SIG-M5 treated with dmso at 0.1 percent for 504 hours (cell line): ENCODE measurements around the gene SOX5.
"Not testable (repeated sequence)": the region's sequence is repeated elsewhere in the genome, so short reads cannot be mapped to it uniquely, and the experiment has no call there.

Experiments used
- DNase-seq: peaks from one replicate; lab custom pipeline; 2025; ENCODE audit not compliant: unreplicated experiment; lab: John Stamatoyannopoulos, UW

Gene SOX5

DNA sequence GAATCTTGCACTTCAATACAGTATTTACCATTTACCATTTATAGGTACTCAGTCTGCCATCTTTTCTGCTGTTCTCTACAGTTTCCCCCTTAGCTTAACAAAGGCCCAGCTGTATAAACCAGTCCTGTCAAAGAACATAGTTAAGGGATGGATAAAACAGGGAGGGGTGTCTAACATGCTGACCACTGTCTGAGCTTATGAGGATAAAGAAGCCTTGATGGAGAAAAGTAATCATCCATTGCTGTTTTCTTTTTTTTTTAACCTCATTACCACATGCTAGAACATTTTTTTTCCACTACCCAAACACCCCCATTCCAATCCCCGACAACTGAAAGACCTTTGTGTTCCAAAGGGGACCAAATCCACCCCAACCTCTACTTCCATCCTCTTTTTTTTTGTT lies 39.9 kb downstream of the SOX5 start:
- no peak for DNase-seq

DNA sequence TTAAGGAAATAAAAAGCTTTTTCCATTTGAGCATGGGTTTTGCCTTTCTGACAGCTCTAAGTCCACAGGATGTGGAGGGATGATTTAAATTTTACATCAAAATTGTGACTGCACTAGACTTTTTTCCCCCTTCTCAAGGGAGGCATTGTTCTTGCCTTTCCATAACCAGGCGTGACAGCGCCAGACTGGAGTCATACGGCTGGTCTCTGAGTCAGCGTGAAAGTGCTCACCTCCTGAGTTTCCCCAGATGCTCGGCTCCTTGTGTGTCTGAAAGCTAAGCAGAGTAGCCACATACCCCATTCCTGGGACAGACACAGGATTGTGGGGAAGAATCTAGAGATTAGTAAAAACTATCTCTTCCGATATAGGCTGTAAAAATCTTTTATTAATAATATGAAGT lies 43.1 kb downstream of the SOX5 start:
- no peak for DNase-seq

DNA sequence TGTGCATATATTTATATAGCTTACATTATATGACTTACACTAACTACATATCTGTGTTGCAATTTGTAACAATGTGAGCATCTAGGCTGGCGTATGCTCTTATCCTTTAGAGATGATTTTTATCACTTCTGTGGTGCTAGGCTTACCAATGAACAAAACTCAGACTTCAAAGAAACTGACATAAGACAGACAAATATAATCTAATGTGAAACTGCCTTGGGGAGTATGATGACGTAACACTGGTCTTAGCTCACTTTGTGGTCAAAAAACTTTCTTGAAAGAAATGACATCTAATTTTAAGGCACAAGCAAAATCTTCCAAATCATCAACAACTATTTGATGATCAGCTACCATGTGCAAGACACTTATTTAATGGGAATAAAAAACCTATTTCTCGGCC lies 50.0 kb downstream of the SOX5 start:
- DNase-seq = no peak

GRCh38 chr12:23898121-23898520 lies 51.3 kb downstream of the SOX5 start:
- DNase-seq = no peak

DNA sequence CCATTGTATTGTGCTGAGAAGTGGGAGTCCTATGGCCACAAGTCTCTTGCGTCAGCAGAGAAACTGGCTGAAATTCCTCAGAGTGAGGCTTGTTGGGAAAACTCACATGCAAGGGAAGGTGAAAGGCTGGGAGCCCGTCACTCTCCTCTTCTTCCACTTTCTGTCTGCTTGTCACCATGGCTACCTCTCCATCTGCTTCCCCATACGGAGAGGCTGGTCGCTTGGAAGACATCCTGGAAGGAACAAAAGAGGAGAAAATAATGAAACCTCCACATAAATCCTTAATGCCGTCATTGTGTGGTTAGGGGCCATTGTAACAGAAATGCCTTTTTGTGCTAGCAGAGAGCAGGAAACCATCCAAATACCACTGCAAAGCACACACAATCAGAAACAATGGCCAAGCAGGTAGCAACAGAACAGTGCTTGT lies 53.7 kb downstream of the SOX5 start:
- DNase-seq = no peak

DNA sequence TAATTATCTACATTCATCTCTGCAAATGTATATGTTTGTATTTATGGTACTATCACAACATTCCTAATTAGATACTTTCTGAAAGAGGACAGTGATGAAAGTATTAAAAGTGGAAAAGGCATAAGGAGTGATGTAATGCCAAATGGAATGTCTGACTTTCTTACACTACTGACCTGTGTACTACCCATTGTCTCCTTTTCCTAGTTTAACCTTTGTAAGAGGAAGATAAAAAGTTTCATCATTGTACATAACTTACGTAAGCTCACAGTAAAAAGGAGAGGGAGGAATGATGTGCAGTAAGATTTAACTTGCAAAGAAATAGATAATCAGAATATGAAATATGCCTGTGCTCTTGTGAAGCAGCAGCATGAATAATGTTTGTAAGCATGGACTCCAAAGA lies 55.9 kb downstream of the SOX5 start:
- no peak for DNase-seq

GRCh38 chr12:23891115-23891514 lies 58.4 kb downstream of the SOX5 start:
- DNase-seq = no peak

DNA sequence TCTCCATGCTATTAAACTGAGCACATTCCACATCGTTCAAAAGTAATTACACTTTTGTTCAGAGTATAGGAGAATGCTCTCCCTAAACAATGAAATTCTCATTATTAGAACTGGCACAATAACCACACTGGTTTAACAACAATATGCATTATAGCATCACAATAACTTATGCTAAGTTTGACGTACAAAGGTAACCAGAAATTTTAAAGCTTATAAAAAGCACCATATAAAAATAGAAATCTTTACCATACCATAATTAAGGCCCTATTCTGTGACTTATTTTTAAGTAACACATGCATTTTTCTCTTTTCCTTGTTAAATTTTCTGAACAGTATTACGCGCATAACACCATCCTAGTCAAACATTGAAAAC lies 60.4 kb downstream of the SOX5 start:
- DNase-seq = no peak

- DNase-seq = no peak
Measured at GRCh38 chr12:23888396-23889068, 60.9 kb downstream of the SOX5 start.

DNA sequence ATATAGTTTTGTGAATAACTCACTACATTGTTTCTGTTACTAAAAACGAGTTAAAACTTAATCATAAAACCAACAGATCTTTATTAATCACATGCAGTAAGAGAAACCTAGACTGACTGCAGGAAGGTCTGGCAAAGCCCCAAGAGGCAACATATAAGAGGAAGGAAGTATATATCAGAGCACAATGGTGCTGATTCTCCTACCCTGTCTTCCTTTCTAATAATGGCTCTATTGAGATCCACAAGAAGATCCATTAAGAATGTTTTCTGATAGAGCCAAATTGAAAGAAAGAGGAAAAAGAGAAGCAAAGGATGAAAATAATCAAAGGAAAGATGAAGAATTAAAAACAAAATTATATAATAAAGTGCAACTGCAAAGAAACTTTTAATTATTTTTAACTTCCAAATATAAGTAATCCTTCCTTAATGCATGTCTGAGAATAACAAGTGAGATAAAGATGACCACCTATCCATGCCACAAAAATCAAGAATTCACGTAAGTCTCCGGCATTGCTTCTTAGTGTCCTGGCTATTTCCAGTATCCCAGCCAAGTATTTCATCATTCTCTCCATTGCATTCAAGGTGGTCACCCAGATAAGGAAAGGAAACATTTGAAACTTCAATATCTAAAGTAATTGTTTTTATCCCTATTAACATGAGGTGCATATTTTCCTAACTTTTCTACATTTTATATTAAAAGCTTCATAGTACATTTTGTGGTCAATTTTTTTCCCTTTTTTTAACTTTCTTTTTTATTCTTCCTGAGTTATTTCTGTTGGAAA lies 62.2 kb downstream of the SOX5 start:
- DNase-seq = no peak

- DNase-seq = no peak
Measured at GRCh38 chr12:23885394-23885793, 64.1 kb downstream of the SOX5 start.

DNA sequence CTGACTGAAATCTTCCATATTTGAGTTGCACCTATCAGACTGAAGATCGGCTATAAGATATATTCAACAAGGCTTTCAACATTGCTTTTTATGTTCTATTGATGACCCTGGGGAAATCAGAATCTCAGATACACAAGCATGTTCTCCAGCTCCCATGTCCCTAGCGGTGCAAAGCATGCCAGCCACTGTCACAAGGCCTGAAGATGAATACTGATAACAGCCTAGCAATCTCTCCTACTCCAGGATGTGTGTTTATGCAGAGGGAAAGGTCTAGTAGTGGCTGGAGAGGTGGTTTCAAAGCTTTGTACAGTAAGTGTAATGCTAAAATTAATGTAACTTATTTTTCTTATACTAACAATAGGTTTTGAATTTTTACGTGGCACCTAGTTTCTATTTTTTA lies 64.6 kb downstream of the SOX5 start:
- DNase-seq = no peak

GRCh38 chr12:23880988-23881387 lies 68.5 kb downstream of the SOX5 start:
- no peak for DNase-seq

DNA sequence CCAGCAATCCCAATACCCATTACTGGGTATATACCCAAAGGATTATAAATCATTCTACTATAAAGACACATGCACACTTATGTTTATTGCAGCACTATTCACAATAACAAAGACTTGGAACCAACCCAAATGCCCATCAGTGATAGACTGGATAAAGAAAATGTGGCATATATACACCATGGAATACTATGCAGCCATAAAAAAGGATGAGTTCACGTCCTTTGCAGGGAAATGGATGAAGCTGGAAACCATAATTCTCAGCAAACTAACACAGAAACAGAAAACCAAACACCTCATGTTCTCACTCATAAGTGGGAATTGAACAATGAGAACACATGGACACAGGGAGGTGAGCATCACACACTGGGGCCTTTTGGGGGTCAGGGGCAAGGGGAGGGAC lies 72.9 kb downstream of the SOX5 start:
- not testable (repeated sequence) for DNase-seq

DNA sequence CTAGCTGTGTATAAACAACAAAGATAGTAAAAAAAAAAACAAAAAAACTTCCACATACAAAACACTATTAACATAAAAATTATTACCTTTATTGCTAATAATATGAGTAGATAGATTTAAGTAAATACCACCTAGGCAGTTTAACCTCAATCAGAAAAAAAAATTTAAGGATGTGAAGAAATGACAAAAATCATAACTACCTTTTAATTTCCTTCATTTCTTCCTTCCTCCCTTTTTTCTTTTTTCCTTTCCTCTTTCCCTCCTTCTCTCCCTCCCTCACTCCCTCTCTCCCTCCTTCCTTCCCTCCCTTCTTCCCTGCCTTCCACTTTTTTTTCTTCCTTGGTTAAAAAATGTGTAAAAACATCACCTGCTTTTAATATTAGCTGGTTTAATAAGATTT lies 81.7 kb downstream of the SOX5 start:
- DNase-seq = no peak

DNA sequence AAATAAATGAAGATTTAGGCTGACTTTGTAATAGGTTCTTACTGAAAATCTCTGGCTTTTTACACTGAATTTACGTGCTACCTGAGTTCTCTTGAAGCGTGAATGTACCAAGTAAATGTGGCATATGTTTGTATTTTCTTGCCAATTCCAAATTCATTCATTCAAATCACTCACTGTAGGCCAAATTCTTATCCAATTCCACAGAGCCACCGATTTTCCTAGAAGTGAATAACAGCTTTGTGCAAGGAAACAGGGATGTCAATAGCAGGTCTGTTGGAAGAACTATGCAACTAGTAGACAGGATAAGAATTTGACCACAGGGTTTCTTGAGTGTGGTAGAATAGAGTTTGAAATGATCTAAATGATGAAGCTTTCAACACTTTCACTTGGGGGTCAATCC lies 86.8 kb downstream of the SOX5 start:
- DNase-seq = no peak

DNA sequence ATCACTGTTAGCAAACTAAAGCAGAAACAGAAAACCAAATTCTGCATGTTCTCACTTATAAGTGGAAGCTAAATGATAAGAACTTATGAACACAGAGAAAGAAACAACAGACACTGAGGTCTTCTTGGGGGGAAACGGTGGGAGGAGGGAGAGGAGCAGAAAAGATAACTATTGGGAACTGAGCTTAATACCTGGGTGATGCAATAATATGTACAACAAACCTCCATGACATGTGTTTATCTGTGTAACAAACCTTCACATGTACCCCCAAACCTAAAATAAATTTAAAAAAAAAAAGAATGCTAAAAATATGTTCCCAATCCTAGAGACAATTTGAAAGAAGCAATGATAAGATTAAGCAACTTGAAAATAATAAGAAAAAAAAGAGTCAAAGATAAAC lies 89.5 kb downstream of the SOX5 start:
- no peak for DNase-seq

DNA sequence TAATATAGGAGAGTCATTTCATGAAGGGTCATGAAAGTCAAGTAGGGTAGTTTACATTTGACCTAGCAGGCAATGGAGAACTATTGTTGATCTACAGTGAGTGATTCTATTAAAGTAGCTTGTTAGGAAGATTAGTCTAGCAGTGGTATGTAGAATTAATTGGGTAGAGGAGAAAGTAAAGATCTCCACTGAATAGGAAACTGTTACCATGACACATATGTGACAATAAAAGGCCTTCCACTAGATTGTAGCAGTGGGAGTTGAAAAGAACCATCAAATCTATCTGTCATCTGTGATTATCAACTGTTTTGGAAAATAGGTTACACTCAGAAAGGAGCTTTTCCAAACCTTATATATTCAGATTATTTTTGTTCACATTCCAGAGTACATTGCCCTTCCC lies 92.3 kb downstream of the SOX5 start:
- no peak for DNase-seq

- DNase-seq = no peak
Measured at GRCh38 chr12:23855813-23856212, 93.7 kb downstream of the SOX5 start.

DNA sequence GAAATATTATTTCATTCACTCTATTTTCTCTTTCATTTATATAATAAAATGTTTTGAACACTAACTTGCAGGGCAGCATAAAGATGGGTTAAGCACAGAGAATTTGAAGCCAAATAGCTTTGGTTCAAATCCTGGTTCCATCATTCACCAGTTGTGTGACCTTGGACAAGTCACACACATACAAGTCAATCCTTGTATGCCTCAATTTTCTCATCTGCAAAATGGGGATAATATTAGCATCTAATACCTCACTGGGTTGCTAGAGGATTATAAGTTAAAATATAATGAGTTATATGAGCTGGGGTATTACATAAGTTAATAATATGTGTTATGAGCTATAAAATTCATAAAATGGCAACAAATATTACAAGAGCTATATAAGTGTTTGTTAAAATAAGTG lies 94.9 kb downstream of the SOX5 start:
- no peak for DNase-seq

GRCh38 chr12:23853640-23854039 lies 95.8 kb downstream of the SOX5 start:
- DNase-seq = no peak

DNA sequence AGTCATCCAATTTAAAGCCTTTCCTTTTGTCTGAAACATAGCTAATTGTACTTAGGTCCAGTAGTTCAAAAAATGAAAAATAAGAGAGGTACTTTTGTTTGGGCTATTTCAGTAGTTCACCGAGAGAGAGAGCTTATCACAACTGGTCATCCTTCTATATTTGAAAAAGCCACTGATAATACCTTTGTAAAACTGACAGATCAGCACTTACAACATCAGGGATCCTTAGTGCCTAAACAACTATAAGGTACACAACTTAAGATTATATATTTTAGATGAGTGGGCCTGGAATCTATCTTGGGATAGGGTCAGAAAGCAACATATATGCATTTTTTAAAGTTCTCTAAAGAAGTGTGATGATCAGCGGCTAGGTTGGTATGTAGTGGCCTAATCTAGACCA lies 97.9 kb downstream of the SOX5 start:
- no peak for DNase-seq

GRCh38 chr12:23847857-23848256 lies 101.6 kb downstream of the SOX5 start:
- no peak for DNase-seq
